ENCODE results near the gene PCYT1B.
A peak's percentile ranks its signal among the peaks of the same experiment; 100 is the strongest.

Gene PCYT1B

DNA sequence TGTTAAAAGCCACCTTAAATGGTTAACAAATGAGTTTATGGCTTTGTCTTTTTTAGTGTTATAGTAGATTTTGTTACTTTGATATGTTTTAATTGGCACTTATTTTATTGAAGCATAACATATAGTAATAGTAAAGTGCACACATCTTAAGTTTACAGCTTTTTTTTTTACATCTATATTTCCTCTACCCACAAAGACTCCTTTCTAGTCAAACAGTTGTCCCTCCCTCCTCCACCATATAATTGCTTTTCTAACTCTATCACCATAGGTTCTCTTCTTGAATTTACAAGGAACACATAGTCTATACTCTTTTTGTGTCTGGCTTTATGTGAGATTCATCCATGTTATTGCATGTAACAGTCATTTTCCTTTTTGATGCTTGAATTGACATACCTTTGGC lies 110.6 kb downstream of the PCYT1B start:
- FAIRE-seq (no peak), DNase-seq (ENCODE audit: insufficient read length, low spot score) (no peak)

DNA sequence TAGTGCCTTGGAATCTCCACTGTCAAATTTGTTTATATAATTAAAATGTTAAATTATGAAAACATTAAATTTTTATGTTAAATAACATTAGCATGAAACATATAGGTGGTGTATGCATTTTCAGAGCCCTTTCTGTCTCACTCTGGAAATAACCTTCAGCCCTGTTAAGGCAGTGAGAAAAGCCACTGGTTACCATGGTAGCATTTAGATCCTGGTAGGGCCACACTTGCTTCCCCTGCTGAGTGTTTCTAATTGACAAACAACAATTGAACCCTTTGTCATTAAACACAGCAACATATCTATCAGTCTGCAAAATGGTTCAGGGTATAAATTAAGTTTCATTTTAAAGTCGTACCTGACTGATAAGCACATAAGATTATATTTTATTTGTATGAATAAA lies 118.5 kb downstream of the PCYT1B start:
- no peak for FAIRE-seq
- no peak for DNase-seq (ENCODE audit: insufficient read length, low spot score)

GRCh38 chrX:24526616-24527015 lies 120.5 kb downstream of the PCYT1B start:
- no peak for DNase-seq (ENCODE audit: insufficient read length, low spot score)
- no peak for FAIRE-seq

DNA sequence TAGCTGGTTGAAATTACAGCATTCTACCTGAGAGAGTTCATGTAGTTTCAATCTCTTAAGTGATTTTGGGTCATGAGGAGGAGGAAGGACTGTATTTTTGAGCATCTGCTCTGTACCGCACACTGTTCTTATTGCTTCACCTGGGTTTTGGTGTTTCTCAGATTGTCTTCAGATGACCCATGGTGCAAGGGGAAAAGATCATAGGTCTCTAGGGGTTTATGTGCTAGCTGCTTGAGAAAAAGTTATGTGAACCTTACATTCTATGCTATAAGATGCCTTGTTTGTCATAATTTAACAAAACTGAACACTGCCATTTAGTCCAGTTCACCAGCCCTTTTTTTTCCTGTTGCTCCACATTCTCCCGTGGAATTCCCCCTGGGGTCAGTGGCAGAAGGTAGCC lies 121.7 kb downstream of the PCYT1B start:
- DNase-seq (ENCODE audit: insufficient read length, low spot score) (no peak), FAIRE-seq (no peak)

DNA sequence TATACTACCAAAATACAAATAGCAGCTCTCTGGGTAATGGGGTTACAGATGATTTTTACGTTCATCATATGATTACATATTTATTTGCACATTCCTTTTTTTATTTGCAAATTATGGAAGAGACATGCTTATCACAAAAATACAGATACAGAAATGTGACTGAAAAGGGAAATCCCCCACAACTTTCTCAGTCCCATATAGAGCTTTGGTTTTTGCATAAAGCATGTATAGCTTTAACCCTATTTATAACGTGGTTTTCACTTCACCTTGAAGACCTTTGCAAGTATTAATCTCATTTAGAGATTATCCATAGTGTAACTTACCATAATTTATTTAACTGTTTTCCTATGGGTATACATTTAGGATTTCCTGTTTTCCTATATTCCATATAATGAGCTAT lies 126.7 kb downstream of the PCYT1B start:
- no peak for DNase-seq (ENCODE audit: insufficient read length, low spot score)
- FAIRE-seq = no peak

- FAIRE-seq (peak; percentile 80), DNase-seq (ENCODE audit: insufficient read length, low spot score) (no peak)
Measured at GRCh38 chrX:24515447-24515846, 131.7 kb downstream of the PCYT1B start.

GRCh38 chrX:24513416-24513815 lies 133.7 kb downstream of the PCYT1B start:
- DNase-seq (ENCODE audit: insufficient read length, low spot score) (no peak), FAIRE-seq (no peak)

- no peak for FAIRE-seq
Measured at GRCh38 chrX:24508375-24508774, 138.8 kb downstream of the PCYT1B start.

More at GRCh38 chrX:24508375-24508774, 138.8 kb downstream of the PCYT1B start:
- DNase-seq (ENCODE audit: insufficient read length, low spot score) = no peak

Data from HTR-8/SVneo (cell line).